ENCODE measurements around the gene KRTAP10-2. TPM values are rescaled to one million over a fixed set of nuclear protein-coding genes. Genes with fewer than 3 reads are reported as not detected.

The KRTAP10-2 gene
- total RNA-seq, 4 donors from 2014 or later: 9.3 TPM; not detected in 3

- WGBS, 2 donors: 70 to 85% methylated on average over 11 to 12 of the region's 12 CpGs
- peak in 1 of 2 donors; percentile 65 for DNase-seq (ENCODE audit: low spot score in 2 of 2)
- no peak overlapping the region for H3K4me3 ChIP-seq (ENCODE audit: low read depth, poor library complexity, severe bottlenecking)
- intact Hi-C loops (cut with DNase I; ENCODE audit: low total_unique reads): no loop called here
- TF ChIP-seq, protein P1, sequence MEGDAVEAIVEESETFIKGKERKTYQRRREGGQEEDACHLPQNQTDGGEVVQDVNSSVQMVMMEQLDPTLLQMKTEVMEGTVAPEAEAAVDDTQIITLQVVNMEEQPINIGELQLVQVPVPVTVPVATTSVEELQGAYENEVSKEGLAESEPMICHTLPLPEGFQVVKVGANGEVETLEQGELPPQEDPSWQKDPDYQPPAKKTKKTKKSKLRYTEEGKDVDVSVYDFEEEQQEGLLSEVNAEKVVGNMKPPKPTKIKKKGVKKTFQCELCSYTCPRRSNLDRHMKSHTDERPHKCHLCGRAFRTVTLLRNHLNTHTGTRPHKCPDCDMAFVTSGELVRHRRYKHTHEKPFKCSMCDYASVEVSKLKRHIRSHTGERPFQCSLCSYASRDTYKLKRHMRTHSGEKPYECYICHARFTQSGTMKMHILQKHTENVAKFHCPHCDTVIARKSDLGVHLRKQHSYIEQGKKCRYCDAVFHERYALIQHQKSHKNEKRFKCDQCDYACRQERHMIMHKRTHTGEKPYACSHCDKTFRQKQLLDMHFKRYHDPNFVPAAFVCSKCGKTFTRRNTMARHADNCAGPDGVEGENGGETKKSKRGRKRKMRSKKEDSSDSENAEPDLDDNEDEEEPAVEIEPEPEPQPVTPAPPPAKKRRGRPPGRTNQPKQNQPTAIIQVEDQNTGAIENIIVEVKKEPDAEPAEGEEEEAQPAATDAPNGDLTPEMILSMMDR (IDR thresholded peaks at IDR 0.05): no peak
- TF ChIP-seq POLR2A (IDR thresholded peaks at IDR 0.05): no peak
Measured at GRCh38 chr21:44568261-44568660, 17.0 kb upstream of the KRTAP10-2 start.

- peak in 1 of 2 donors; percentile 46 for DNase-seq (ENCODE audit: low spot score in 2 of 2)
- 91 to 92% methylated on average over 18 of the region's 18 CpGs for WGBS, 2 donors
- no peak for TF ChIP-seq POLR2A (IDR thresholded peaks at IDR 0.05)
- TF ChIP-seq, protein P1 (IDR thresholded peaks at IDR 0.05): no peak
- H3K4me3 ChIP-seq (ENCODE audit: low read depth, poor library complexity, severe bottlenecking): no peak overlapping the region
- intact Hi-C loops (cut with DNase I; ENCODE audit: low total_unique reads): no loop called here
Measured at GRCh38 chr21:44567481-44568171, 16.3 kb upstream of the KRTAP10-2 start.

GRCh38 chr21:44566403-44566802 is 15.1 kb upstream of the KRTAP10-2 start:
- 38 to 50% methylated on average over 1 of the region's 1 CpG for WGBS, 2 donors
- no peak for TF ChIP-seq POLR2A (IDR thresholded peaks at IDR 0.05)
- TF ChIP-seq, protein P1 (IDR thresholded peaks at IDR 0.05): no peak
- intact Hi-C loops (cut with DNase I; ENCODE audit: low total_unique reads): no loop called here
- H3K4me3 ChIP-seq (ENCODE audit: low read depth, poor library complexity, severe bottlenecking): no peak overlapping the region
- DNase-seq (ENCODE audit: low spot score in 2 of 2): no peak

DNA sequence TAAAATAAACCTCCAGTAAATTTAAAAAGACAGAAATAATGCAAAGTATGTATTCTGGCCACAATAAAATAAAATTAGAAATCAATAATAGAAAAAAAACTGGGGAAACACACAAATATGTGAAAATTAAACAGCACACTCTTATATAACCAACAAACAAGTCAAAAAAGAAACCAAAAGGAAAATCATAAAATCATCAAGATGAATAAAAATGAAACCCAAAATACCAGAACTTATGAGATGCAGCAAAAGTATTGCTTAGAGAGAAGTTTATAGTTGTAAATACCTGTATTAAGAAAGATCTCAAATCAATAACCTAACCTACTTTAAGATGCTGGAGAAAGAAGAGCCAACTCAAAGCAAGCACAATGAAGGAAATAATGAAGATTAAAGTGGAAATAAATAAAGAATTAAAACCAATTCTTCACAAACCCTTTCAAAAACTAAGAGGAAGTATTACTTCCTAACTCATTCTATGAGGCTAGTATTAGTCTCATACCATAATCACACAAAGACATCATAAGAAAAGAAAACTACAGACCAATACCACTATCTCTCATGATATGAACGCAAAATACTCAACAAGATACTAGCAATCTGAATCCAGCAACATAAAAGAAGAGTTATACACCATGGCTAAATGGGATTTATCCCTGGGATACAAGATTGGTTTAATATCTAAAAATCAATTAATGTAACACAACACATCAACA is 13.7 kb upstream of the KRTAP10-2 start:
- intact Hi-C loops (cut with DNase I; ENCODE audit: low total_unique reads): no loop called here

GRCh38 chr21:44564099-44564498 is 12.8 kb upstream of the KRTAP10-2 start:
- H3K4me3 ChIP-seq (ENCODE audit: low read depth, poor library complexity, severe bottlenecking): no peak overlapping the region
- no peak for TF ChIP-seq POLR2A (IDR thresholded peaks at IDR 0.05)
- TF ChIP-seq, protein P1 (IDR thresholded peaks at IDR 0.05): no peak
- intact Hi-C loops (cut with DNase I; ENCODE audit: low total_unique reads): no loop called here
- DNase-seq (ENCODE audit: low spot score in 2 of 2): no peak
- WGBS, 2 donors: 97 to 100% methylated on average over 1 of the region's 1 CpG

More for the DNA sequence above, 13.7 kb upstream of the KRTAP10-2 start:
- TF ChIP-seq POLR2A (IDR thresholded peaks at IDR 0.05): no peak
- TF ChIP-seq, protein P1 (IDR thresholded peaks at IDR 0.05): no peak
- H3K4me3 ChIP-seq (ENCODE audit: low read depth, poor library complexity, severe bottlenecking): no peak overlapping the region
- DNase-seq (ENCODE audit: low spot score in 2 of 2): no peak
- WGBS, 2 donors: 79 to 80% methylated on average over 1 of the region's 1 CpG
